SU-DHL-6 (cell line): ENCODE data around the gene HTT.

Experiments used
- H2AFZ ChIP-seq: fragments of 200-600 bp; sonication (generic); 2 replicates; pipeline ENCODE4 v1.6.1; 2014; ENCODE audit warnings: low read depth, mild to moderate bottlenecking, moderate library complexity, mixed read lengths, antibody characterized with exemption, low read length; ENCODE audit not compliant: severe bottlenecking
- H3F3A ChIP-seq: fragments of 200-600 bp; shearing (Covaris generic); 2 replicates; pipeline ENCODE4 v1.6.0; 2016; ENCODE audit warnings: antibody characterized with exemption, mild to moderate bottlenecking; ENCODE audit not compliant: insufficient read depth
- H3K27ac ChIP-seq: fragments of 200-600 bp; sonication (generic); 2 replicates; pipeline ENCODE4 v1.5.1; 2016; ENCODE audit warnings: low read depth, mild to moderate bottlenecking, low read length, moderate library complexity, mixed read lengths
- H3K27me3 ChIP-seq: fragments of 200-600 bp; sonication (generic), shearing (Covaris generic); 2 replicates; pipeline ENCODE4 v1.6.0; 2014; ENCODE audit warnings: mild to moderate bottlenecking, low read length
- H3K36me3 ChIP-seq: fragments of 200-600 bp; sonication (generic); 2 replicates; pipeline ENCODE4 v1.6.1; 2014; ENCODE audit warnings: mild to moderate bottlenecking, low read length, mixed read lengths
- H3K4me2 ChIP-seq: fragments of 300-600, 200-600 bp; shearing (Covaris generic), sonication (generic); 2 replicates; pipeline ENCODE4 v1.6.0; 2014; ENCODE audit warnings: low read length, low read depth, mild to moderate bottlenecking; ENCODE audit not compliant: poor library complexity, severe bottlenecking
- H3K4me3 ChIP-seq: fragments of 200-600 bp; sonication (generic); 2 replicates; pipeline ENCODE4 v1.5.1; 2014; ENCODE audit warnings: antibody characterized with exemption, low read length, mild to moderate bottlenecking, mixed read lengths; ENCODE audit not compliant: insufficient read depth, poor library complexity, severe bottlenecking
- H3K79me2 ChIP-seq: fragments of 200-600 bp; sonication (generic); 2 replicates; pipeline ENCODE4 v1.6.1; 2014; ENCODE audit warnings: mild to moderate bottlenecking, low read length, moderate library complexity; ENCODE audit not compliant: insufficient read depth
- H3K9ac ChIP-seq: fragments of 200-600 bp; sonication (generic); 2 replicates; pipeline ENCODE4 v1.7.0; 2014; ENCODE audit warnings: mild to moderate bottlenecking, low read length
- H3K9me2 ChIP-seq: fragments of 200-600 bp; sonication (generic); replicated peaks from 2 replicates; pipeline ENCODE4 v1.6.1; 2014; ENCODE audit warnings: low read length; ENCODE audit not compliant: insufficient read depth
- H3K9me3 ChIP-seq: fragments of 200-600 bp; sonication (generic); 2 replicates; pipeline ENCODE4 v1.6.1; 2014; ENCODE audit warnings: low read length, mixed read lengths; ENCODE audit not compliant: insufficient read depth
- H4K20me1 ChIP-seq: fragments of 200-600 bp; sonication (generic); 2 replicates; pipeline ENCODE4 v1.6.1; 2014; ENCODE audit warnings: low read depth, mild to moderate bottlenecking, antibody characterized with exemption, low read length, moderate library complexity, mixed read lengths
- CTCF ChIP-seq: fragments of 200-600 bp; sonication (generic); IDR thresholded peaks from one replicate; pipeline ENCODE4 v1.5.1; 2017; ENCODE audit warnings: antibody characterized with exemption, mild to moderate bottlenecking, low read length, moderate library complexity; ENCODE audit not compliant: insufficient read depth, poor library complexity, severe bottlenecking
- EZH2phosphoT487 ChIP-seq: fragments of 200-600 bp; sonication (generic), shearing (Covaris generic); conservative IDR thresholded peaks from 2 replicates; pipeline ENCODE4 v1.6.1; 2018; ENCODE audit warnings: mild to moderate bottlenecking, antibody characterized with exemption, low read length, moderate library complexity, mixed read lengths

Gene HTT

GRCh38 chr4:3029464-3029863 lies 45.0 kb upstream of the HTT start:
- H4K20me1 ChIP-seq, result no peaks in the 10 kb centered on the region
- no peak overlapping the region for H3K9ac ChIP-seq
- no peaks in the 10 kb centered on the region for H3K9me2 ChIP-seq
- H3K27ac ChIP-seq, result no peak overlapping the region
- no peaks in the 10 kb centered on the region for H3K27me3 ChIP-seq
- no peak overlapping the region for H3K4me2 ChIP-seq
- no peaks in the 10 kb centered on the region for H3K9me3 ChIP-seq
- no peak overlapping the region for H2AFZ ChIP-seq
- H3K4me3 ChIP-seq, result no peak overlapping the region
- no peak for TF ChIP-seq CTCF
- no peak for TF ChIP-seq EZH2phosphoT487
- no peaks in the 10 kb centered on the region for H3F3A ChIP-seq
- no peaks in the 10 kb centered on the region for H3K79me2 ChIP-seq
- H3K36me3 ChIP-seq, result no peaks in the 10 kb centered on the region

- Histone ChIP-seq H3K4me3 (no peak overlapping the region), H3K9me3 (no peaks in the 10 kb centered on the region), H3K4me2 (no peak overlapping the region), H4K20me1 (no peaks in the 10 kb centered on the region), H2AFZ (no peak overlapping the region), H3K79me2 (no peaks in the 10 kb centered on the region), H3K9me2 (no peaks in the 10 kb centered on the region), H3K27ac (no peak overlapping the region), H3K36me3 (no peaks in the 10 kb centered on the region), H3K9ac (no peak overlapping the region), H3F3A (no peaks in the 10 kb centered on the region), H3K27me3 (no peaks in the 10 kb centered on the region)
- TF ChIP-seq EZH2phosphoT487 (no peak), CTCF (no peak)
These were observed 43.7 kb upstream of the HTT start for GRCh38 chr4:3030566-3031356.

GRCh38 chr4:3031357-3032082 lies 43.0 kb upstream of the HTT start:
- H3K9me2 ChIP-seq, result no peaks in the 10 kb centered on the region
- H3F3A ChIP-seq, result no peaks in the 10 kb centered on the region
- H3K27me3 ChIP-seq, result no peaks in the 10 kb centered on the region
- no peak for TF ChIP-seq EZH2phosphoT487
- TF ChIP-seq CTCF, result no peak
- no peaks in the 10 kb centered on the region for H4K20me1 ChIP-seq
- H3K9me3 ChIP-seq, result no peaks in the 10 kb centered on the region
- no peaks in the 10 kb centered on the region for H3K36me3 ChIP-seq
- no peaks in the 10 kb centered on the region for H3K79me2 ChIP-seq
- no peak overlapping the region for H3K27ac ChIP-seq
- no peak overlapping the region for H2AFZ ChIP-seq
- H3K4me2 ChIP-seq, result no peak overlapping the region
- H3K4me3 ChIP-seq, result no peak overlapping the region
- no peak overlapping the region for H3K9ac ChIP-seq
